GM19468 (cell line): Measurements from ENCODE around the gene TOP2B.

Experiments used
- ATAC-seq: cut with Tn5 transposase; IDR thresholded peaks from one replicate; pipeline ENCODE4 v1.9.1; 2021; ENCODE audit warnings: mild to moderate bottlenecking, moderate library complexity, moderate number of reproducible peaks; ENCODE audit not compliant: unreplicated experiment; ENCODE audit errors: extremely low read depth

TOP2B gene

GRCh38 chr3:25674670-25675069 lies 10.0 kb upstream of the TOP2B start:
- no peak for ATAC-seq

DNA sequence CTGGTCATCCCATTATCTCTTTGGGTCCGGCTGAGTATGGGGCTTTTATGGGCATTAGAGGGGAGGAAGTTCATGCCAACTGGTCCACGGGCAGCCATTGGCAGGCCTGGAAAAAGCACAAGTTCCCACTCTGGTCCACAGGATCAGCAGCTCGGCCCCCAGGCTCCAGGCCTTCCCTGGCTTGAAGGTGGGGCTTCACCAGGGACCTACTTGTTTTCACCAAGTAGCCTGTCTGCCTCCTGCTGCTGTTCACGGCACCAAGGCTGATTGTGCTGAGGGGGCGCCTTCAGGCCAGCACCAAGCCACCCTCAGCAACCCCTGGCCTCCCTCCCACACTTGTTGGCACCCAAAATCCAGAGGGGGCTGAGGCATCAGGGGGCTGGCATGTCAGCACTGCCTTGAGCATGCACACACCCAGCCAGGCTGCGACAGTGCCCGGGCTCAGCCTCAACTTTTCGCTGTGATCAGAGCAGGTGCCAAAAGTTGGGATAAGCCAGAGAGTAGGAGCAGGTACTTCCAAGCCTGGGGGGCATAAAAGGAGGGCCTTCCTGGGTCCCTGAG lies 9.1 kb upstream of the TOP2B start:
- ATAC-seq = no peak

- ATAC-seq = no peak
These were observed 891 bp upstream of the TOP2B start for GRCh38 chr3:25665315-25666280.

- ATAC-seq = peak; percentile 6
These were observed 567 bp downstream of the TOP2B start for GRCh38 chr3:25663869-25664811.

DNA sequence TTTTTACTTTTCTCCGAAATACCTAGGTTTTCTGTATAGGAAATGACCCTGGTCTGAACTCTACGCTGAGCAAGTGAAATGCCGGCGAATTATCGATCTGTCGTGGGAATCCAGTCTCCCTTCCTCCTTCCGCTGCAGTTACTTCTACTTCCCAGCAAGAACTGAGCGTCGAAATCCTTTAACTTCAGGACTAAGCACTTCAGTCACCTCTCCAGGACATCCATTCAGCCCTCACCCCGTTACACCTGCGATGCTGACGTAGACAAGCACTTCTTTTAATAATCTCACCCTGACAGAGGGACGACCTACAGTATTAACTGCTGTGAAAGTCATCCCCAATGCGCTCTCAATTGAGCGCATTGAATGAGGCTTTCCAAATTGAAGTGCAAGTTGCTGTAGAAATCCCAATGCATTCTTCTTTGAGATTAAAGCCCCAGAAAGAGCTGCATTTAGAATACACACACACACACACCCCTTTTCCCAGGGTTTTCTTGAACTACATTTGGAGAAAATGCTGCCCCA lies 1.3 kb downstream of the TOP2B start:
- no peak for ATAC-seq

- no peak for ATAC-seq
These were observed 1.9 kb downstream of the TOP2B start for GRCh38 chr3:25662736-25663320.

DNA sequence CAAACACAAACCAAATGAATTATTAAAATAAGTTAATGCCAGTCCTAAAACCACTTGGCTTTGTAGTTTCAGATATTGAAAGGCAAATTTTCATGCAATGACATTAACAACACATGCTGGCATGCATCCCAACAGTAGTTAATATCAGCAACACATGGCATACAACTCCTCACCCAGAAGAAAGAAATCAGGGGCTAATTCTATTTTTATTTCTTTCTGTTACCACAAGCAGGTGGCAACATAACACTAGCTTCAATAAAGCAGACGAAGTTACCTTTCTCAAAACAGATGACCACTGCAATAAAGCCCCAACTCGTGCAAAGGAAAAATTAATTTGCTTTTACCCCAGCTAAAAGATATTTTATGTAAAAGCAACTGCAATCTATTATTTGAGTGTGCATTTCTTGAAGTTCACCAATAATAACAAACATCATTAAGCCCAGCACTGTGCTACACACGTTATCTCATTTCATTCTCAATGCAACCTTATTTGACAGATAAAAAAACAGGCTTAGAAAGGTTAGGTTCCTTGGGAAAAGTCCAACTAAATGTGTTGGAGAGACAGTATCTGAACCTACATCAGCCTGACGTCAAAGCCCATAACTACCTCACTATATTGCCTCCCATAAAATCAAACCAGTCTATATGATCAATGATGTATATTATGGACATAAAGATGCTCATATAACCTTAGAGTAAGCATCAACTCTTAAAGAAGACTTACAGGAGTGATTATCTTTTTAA lies 2.8 kb downstream of the TOP2B start:
- no peak for ATAC-seq

DNA sequence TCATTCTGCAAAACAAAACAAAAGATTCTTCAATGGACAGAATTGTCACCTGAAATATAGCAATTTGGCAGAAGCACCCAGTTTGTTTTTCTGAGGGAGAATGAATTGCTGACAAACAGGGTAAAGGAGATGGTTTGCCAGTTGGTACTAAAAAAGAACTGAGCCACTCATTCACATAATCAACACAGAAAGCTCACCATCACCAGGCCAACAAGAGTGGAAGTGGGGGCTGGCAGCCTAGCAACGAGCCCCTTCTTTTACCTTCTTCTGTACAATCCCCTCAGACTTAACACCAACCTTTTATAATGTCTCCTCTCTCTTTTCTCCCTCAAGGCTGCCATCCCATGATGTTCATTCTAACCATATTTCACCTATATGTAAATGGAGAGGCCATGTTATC lies 5.9 kb downstream of the TOP2B start:
- no peak for ATAC-seq

GRCh38 chr3:25657293-25657692 lies 7.4 kb downstream of the TOP2B start:
- no peak for ATAC-seq

- no peak for ATAC-seq
These were observed 9.0 kb downstream of the TOP2B start for GRCh38 chr3:25655659-25656058.

DNA sequence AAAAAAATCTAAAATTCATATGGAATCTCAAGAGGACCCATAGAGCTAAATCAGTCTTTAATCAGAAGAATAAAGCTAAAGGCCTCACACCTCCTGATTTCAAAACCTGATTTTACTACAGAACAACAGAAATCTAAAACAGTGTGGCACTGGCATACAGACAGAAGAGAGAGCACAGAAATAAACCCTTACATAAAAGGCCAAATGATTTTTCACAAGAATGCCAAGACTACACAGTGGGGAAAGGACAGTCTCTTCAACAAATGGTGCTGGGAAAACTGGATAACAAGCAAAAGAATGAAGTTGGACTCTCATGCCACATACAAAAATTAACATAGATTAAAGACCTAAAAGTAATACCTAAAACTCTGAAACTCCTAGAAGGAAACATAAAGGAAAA lies 10.1 kb downstream of the TOP2B start:
- no peak for ATAC-seq

- no peak for ATAC-seq
These were observed 11.4 kb downstream of the TOP2B start for GRCh38 chr3:25653322-25653721.

DNA sequence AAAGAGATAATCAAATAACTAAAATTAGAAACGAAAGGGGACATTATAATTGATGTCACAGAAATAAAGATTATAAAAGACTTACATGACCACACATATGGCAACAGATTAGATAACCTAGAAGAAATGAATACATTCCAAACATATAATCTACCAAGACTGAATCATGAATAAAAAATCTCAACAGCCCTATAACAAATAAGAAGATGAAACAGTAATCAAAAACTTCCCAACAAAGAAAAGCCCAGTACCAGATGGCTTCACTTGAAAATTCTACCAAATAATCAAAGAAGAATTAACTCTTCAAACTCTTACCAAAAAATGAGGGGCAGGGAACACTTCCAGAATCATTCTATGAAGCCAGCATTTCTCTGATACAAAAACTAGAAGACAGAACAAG lies 11.8 kb downstream of the TOP2B start:
- no peak for ATAC-seq

GRCh38 chr3:25648925-25649830 lies 15.5 kb downstream of the TOP2B start:
- ATAC-seq = no peak

GRCh38 chr3:25648107-25648535 lies 16.6 kb downstream of the TOP2B start:
- ATAC-seq = peak; percentile 95

DNA sequence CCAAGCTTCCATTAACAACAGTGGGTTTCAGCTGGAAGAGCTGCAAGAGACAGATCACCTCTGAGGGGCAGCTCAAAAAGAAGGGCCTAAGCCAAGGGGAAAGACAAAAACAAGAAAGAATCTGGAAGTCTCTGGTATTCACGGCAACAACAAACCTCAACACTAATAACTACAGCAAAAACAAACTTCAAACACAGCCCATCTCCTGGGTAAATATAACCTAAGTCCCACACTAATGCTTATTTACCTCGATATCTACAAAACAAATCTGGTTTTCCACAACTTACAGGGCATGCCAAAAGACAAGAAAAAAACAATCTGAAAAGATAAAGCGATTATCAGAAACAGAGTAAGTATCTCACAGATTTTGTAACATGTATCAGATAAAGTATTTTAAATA lies 29.7 kb downstream of the TOP2B start:
- ATAC-seq = no peak

GRCh38 chr3:25633919-25634318 lies 30.8 kb downstream of the TOP2B start:
- no peak for ATAC-seq

GRCh38 chr3:25631989-25632388 lies 32.7 kb downstream of the TOP2B start:
- no peak for ATAC-seq
